Type B pancreatic cell (in vitro differentiated cells): ENCODE results near the gene LY6G5C. TPM values are rescaled to one million over a fixed set of nuclear protein-coding genes. Genes with fewer than 3 reads are reported as not detected.

Experiments used
- DNase-seq: peaks from one replicate; pipeline ENCODE4 v3.0.0; 2021; ENCODE audit warnings: mixed read lengths; ENCODE audit not compliant: unreplicated experiment; ENCODE audit errors: extremely low spot score
- H3K27ac Mint-ChIP-seq: 2 replicates; pipeline ENCODE4 v1.8.0; 2021; ENCODE audit warnings: mild to moderate bottlenecking, mixed read lengths
- H3K27me3 Mint-ChIP-seq: 2 replicates; pipeline ENCODE4 v1.8.0; 2021; ENCODE audit warnings: mixed read lengths
- H3K36me3 Mint-ChIP-seq: 2 replicates; pipeline ENCODE4 v1.8.0; 2021; ENCODE audit warnings: mixed read lengths
- H3K4me1 Mint-ChIP-seq: one replicate; pipeline ENCODE4 v1.8.0; 2021; ENCODE audit warnings: mixed read lengths; ENCODE audit not compliant: unreplicated experiment
- H3K4me3 Mint-ChIP-seq: 2 replicates; pipeline ENCODE4 v1.8.0; 2021; ENCODE audit warnings: mild to moderate bottlenecking, mixed read lengths
- H3K9me3 Mint-ChIP-seq: 2 replicates; pipeline ENCODE4 v1.8.0; 2021; ENCODE audit warnings: mixed read lengths
- total RNA-seq: library from RNA; stranded (reverse); gene quantifications from 2 replicates; pipeline ENCODE4 v1.2.1, GENCODE V29; 2021; ENCODE audit warnings: low replicate concordance
- TF ChIP-seq, protein P1 (sequence below): fragments of 200-600 bp; sonication (generic); conservative IDR thresholded peaks from 2 replicates; pipeline ENCODE4 v1.5.0; 2021; ENCODE audit warnings: antibody characterized with exemption, mild to moderate bottlenecking

The LY6G5C gene
- total RNA-seq, 1 donor from 2014 or later, result 2.3 TPM

DNA sequence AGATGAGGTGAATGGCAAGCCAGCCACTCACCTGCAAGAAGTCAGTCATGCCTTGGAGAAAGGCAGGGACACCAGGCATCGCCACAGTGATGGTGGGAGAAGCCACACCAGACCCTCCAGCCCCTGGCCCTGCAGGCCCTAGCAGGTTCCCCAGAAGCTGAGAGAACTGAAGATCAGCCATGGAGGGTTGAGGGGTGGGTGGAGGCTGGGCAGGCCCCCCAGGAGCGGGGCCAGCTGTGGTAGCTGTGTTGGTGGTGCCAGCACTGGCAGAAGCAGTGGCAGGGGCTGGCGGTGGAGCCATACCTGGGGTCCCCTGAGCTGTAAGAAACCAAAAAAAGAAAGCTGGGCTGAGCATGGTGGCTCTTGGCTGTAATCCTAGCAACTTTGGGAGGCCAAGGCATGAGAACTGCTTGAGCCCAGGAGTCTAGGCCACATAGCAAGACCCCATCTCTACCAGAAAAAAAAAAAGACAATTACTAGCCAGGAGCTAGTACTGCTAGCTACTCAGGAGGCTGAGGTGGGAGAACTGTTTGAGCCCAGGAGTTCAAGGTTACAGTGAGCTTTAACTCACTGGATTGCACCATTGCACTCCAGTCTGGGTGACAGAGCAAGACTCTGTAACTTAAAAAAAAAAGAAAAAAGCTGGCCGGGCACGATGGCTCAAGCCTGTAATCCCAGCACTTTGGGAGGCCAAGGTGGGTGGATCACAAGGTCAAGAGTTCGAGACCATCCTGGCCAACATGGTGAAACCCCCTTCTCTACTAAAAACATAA lies 37.9 kb downstream of the LY6G5C start:
- no peak overlapping the region for H3K27ac Mint-ChIP-seq
- no peak overlapping the region for H3K4me3 Mint-ChIP-seq
- DNase-seq, result no peak
- H3K27me3 Mint-ChIP-seq, result no peaks in the 10 kb centered on the region
- H3K36me3 Mint-ChIP-seq, result peaks cover 26% of the 10 kb centered on the region
- no peaks in the 10 kb centered on the region for H3K4me1 Mint-ChIP-seq
- H3K9me3 Mint-ChIP-seq, result no peaks in the 10 kb centered on the region
- TF ChIP-seq, protein P1, sequence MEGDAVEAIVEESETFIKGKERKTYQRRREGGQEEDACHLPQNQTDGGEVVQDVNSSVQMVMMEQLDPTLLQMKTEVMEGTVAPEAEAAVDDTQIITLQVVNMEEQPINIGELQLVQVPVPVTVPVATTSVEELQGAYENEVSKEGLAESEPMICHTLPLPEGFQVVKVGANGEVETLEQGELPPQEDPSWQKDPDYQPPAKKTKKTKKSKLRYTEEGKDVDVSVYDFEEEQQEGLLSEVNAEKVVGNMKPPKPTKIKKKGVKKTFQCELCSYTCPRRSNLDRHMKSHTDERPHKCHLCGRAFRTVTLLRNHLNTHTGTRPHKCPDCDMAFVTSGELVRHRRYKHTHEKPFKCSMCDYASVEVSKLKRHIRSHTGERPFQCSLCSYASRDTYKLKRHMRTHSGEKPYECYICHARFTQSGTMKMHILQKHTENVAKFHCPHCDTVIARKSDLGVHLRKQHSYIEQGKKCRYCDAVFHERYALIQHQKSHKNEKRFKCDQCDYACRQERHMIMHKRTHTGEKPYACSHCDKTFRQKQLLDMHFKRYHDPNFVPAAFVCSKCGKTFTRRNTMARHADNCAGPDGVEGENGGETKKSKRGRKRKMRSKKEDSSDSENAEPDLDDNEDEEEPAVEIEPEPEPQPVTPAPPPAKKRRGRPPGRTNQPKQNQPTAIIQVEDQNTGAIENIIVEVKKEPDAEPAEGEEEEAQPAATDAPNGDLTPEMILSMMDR, result no peak

DNA sequence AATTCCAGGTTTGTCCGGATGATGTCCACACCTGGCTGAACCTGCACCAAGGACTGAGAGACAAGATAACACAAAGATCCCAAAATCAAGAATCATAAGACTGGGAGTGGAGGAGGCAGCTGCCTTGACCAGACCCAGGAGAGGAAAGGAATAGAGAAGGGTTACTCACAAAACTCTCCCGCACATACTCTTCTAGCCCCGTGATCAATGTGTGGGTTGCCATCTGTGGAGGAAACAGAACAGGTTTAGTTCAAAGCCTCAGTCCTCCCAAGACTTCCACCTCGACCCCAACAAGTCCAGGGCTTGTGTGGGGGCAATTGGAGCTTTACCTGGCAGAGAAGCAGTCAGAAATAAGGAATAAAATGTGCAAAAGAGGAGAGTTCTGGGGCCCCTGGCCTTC lies 39.5 kb downstream of the LY6G5C start:
- TF ChIP-seq, protein P1, result no peak
- no peak for DNase-seq
- H3K27me3 Mint-ChIP-seq, result no peaks in the 10 kb centered on the region
- H3K4me3 Mint-ChIP-seq, result no peak overlapping the region
- no peaks in the 10 kb centered on the region for H3K4me1 Mint-ChIP-seq
- peaks cover 28% of the 10 kb centered on the region for H3K36me3 Mint-ChIP-seq
- no peaks in the 10 kb centered on the region for H3K9me3 Mint-ChIP-seq
- H3K27ac Mint-ChIP-seq, result no peak overlapping the region

DNA sequence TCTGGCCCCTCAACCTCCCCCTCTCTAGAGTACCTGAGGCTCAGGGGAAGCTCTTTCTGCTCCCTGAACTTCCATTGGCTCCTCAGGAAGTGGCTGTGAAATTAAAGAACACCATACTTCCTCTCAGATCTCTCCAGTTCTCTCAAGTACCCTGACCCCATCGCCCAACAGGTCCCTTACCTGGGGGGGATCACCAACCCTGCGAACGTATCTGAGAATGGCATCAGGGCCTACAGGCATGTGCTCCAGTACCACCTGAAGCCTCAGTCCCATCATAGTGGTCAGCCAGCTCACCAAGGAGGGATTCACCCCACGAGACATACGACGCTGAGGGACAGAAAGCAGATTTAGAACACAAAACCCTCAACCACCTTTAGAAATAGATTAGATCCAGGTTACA lies 40.3 kb downstream of the LY6G5C start:
- Mint-ChIP-seq H3K36me3 (peaks cover 31% of the 10 kb centered on the region), H3K27ac (no peak overlapping the region), H3K4me3 (no peak overlapping the region), H3K4me1 (no peaks in the 10 kb centered on the region), H3K27me3 (no peaks in the 10 kb centered on the region), H3K9me3 (no peaks in the 10 kb centered on the region)
- DNase-seq, result no peak
- TF ChIP-seq, protein P1, result no peak

DNA sequence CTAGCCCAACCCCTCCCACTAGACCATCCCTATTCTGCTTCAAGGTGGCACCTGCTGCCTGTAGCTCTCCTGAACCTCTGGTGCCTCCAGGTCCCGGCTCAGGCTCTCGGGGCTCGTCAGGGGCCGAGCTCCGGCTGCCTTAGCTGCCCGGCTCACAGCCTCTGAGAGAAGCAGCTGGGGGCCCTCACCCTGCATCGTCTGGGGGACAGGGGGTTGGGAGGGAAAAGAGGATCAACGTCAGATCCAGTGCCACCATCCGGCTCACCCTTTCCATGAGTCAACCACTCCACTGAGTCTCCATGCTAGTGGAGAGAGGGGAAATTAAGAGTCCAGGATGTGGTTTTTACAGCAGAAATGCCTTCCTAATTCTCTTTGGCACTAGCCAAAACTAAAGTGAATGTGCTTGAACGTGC lies 41.4 kb downstream of the LY6G5C start:
- no peaks in the 10 kb centered on the region for H3K9me3 Mint-ChIP-seq
- peaks cover 25% of the 10 kb centered on the region for H3K36me3 Mint-ChIP-seq
- DNase-seq, result no peak
- no peak overlapping the region for H3K27ac Mint-ChIP-seq
- no peaks in the 10 kb centered on the region for H3K27me3 Mint-ChIP-seq
- TF ChIP-seq, protein P1, result no peak
- H3K4me1 Mint-ChIP-seq, result no peaks in the 10 kb centered on the region
- no peak overlapping the region for H3K4me3 Mint-ChIP-seq

DNA sequence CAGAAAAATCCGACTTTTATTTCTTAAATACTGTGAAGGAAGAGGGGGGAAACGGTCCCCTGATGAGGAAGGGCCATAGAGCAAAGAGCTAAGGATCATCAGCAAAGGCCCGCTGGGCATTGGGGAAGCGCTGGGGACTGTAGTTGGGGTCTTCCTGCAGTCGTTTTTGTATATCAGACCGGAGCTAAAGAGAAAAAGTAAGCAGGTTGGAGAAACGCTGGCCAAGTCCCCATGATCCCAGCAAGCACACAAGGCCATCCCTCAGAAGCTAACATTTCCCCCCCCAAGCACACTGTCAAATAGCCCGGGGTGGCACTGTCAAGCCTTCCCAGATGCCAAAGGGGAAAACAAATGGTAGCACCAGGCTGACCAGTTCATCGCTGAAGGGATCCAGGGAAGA lies 41.8 kb downstream of the LY6G5C start:
- Mint-ChIP-seq H3K4me3 (no peak overlapping the region), H3K27ac (no peak overlapping the region), H3K27me3 (no peaks in the 10 kb centered on the region), H3K4me1 (no peaks in the 10 kb centered on the region), H3K36me3 (peaks cover 27% of the 10 kb centered on the region), H3K9me3 (no peaks in the 10 kb centered on the region)
- TF ChIP-seq, protein P1, result no peak
- no peak for DNase-seq
